Tibial nerve (tissue), 4 donors: Measurements from ENCODE around the gene FRMD4A. TPM values are rescaled to one million over a fixed set of nuclear protein-coding genes. Genes with fewer than 3 reads are reported as not detected.
A peak's percentile ranks its signal among the peaks of the same experiment; 100 is the strongest.

Experiments
- DNase-seq, 2 donors: peaks; one replicate each; pipeline ENCODE4 v3.0.0-alpha.2; 2019; ENCODE audit warnings: low spot score in 2 of 2
- H3K27ac ChIP-seq, 4 donors: fragments of 200-600 bp; sonication (generic) in 3 of 4; one replicate each; pipeline ENCODE4 v1.5.1; 2017 to 2019; ENCODE audit warnings: mild to moderate bottlenecking in 1 of 4
- H3K27me3 ChIP-seq, 2 donors: fragments of 200-600 bp; sonication (generic) in 1 of 2; one replicate each; pipeline versions ENCODE4 v1.5.1 to v1.6.0; 2017 to 2019
- H3K36me3 ChIP-seq, 3 donors: fragments of 200-600 bp; sonication (generic); one replicate each; pipeline ENCODE4 v1.5.1; 2018 to 2019
- H3K4me1 ChIP-seq, 4 donors: fragments of 200-600 bp; sonication (generic) in 3 of 4; one replicate each; pipeline ENCODE4 v1.5.1; 2017 to 2019
- H3K4me3 ChIP-seq, 4 donors: fragments of 200-600 bp; sonication (generic) in 3 of 4; one replicate each; pipeline ENCODE4 v1.5.1; 2017 to 2019; ENCODE audit warnings: mild to moderate bottlenecking in 1 of 4, moderate library complexity in 1 of 4
- H3K9me3 ChIP-seq, 4 donors: fragments of 200-600 bp; sonication (generic) in 3 of 4; one replicate each; pipeline ENCODE4 v1.5.1; 2017 to 2019
- CTCF ChIP-seq, 5 experiments: fragments of 200-600 bp in 3 of 5; fragments of 450-650 bp in 2 of 5; sonication (generic) in 3 of 5; IDR thresholded peaks; one replicate each; pipeline ENCODE4 v1.5.1; 2016 to 2019; ENCODE audit warnings: antibody characterized with exemption in 5 of 5, mild to moderate bottlenecking in 3 of 5, moderate library complexity in 2 of 5
- EP300 ChIP-seq, 2 donors: sonication (generic); formaldehyde crosslinking; IDR thresholded peaks; one replicate each; pipeline ENCODE4 v1.6.1; 2017; ENCODE audit warnings: antibody characterized with exemption in 2 of 2, mild to moderate bottlenecking in 1 of 2
- POLR2A ChIP-seq, 2 donors: fragments of 450-650 bp; IDR thresholded peaks; one replicate each; pipeline ENCODE4 v1.6.1; 2017; ENCODE audit warnings: antibody characterized with exemption in 2 of 2, mild to moderate bottlenecking in 2 of 2, moderate library complexity in 2 of 2
- WGBS, 2 donors: methylation state at CpG; one replicate each; pipeline ENCODE4 v1.1.5; 2018; 5-methylcytosine and 5-hydroxymethylcytosine counted together
- total RNA-seq, 4 donors: library from RNA; depleted of rRNA; stranded (reverse); fragments of >200 nt; gene quantifications; one replicate each; pipeline ENCODE4 v1.1.0, GENCODE V29; 2016

Gene FRMD4A
- total RNA-seq, 4 donors from 2014 or later, result 39.8 to 89.7 (median 53.9) TPM

GRCh38 chr10:13820119-13820963, 510.4 kb downstream of the FRMD4A start:
- WGBS, 2 donors, result 78 to 81% methylated on average over 19 of the region's 19 CpGs
- peaks cover 0 to 45% (median 3%) of the 10 kb centered on the region in 4 donors for H3K4me1 ChIP-seq
- peak overlapping the region in 2 of 4 donors; percentile 35 to 44 for H3K27ac ChIP-seq

GRCh38 chr10:13816195-13816925, 514.4 kb downstream of the FRMD4A start:
- 19 to 21% methylated on average over 7 of the region's 7 CpGs for WGBS, 2 donors

More at GRCh38 chr10:13820119-13820963, 510.4 kb downstream of the FRMD4A start:
- no peak for DNase-seq
- TF ChIP-seq EP300 (IDR thresholded peaks at IDR 0.05), result no peak
- no peak for TF ChIP-seq CTCF (IDR thresholded peaks at IDR 0.05)
- TF ChIP-seq POLR2A (IDR thresholded peaks at IDR 0.05), result no peak
- H3K36me3 ChIP-seq, result no peaks in the 10 kb centered on the region
- no peaks in the 10 kb centered on the region for H3K27me3 ChIP-seq
- no peak overlapping the region for H3K4me3 ChIP-seq
- peaks cover 0 to 4% (median 0%) of the 10 kb centered on the region in 4 donors for H3K9me3 ChIP-seq

GRCh38 chr10:13815756-13816155, 515.0 kb downstream of the FRMD4A start:
- no peak for DNase-seq
- TF ChIP-seq CTCF (IDR thresholded peaks at IDR 0.05), result no peak
- no peak for TF ChIP-seq POLR2A (IDR thresholded peaks at IDR 0.05)
- no peak for TF ChIP-seq EP300 (IDR thresholded peaks at IDR 0.05)
- Histone ChIP-seq H3K4me1 (peaks cover 0 to 30% (median 3%) of the 10 kb centered on the region in 4 donors), H3K9me3 (peaks cover 0 to 4% (median 0%) of the 10 kb centered on the region in 4 donors), H3K27ac (peak overlapping the region in 1 of 4 donors; percentile 65), H3K4me3 (no peak overlapping the region), H3K36me3 (no peaks in the 10 kb centered on the region), H3K27me3 (no peaks in the 10 kb centered on the region)

More at GRCh38 chr10:13816195-13816925, 514.4 kb downstream of the FRMD4A start:
- peaks cover 0 to 36% (median 3%) of the 10 kb centered on the region in 4 donors for H3K4me1 ChIP-seq
- no peaks in the 10 kb centered on the region for H3K27me3 ChIP-seq
- H3K4me3 ChIP-seq, result no peak overlapping the region
- DNase-seq, result peak; percentile 55 to 57
- no peaks in the 10 kb centered on the region for H3K36me3 ChIP-seq
- peak overlapping the region; percentile 31 to 69 (median 58) for H3K27ac ChIP-seq
- H3K9me3 ChIP-seq, result peaks cover 0 to 4% (median 0%) of the 10 kb centered on the region in 4 donors
- TF ChIP-seq POLR2A (IDR thresholded peaks at IDR 0.05) (no peak), EP300 (IDR thresholded peaks at IDR 0.05) (peak; percentile 28 to 56), CTCF (IDR thresholded peaks at IDR 0.05) (no peak)

GRCh38 chr10:13813550-13813949, 517.2 kb downstream of the FRMD4A start:
- no peaks in the 10 kb centered on the region for H3K27me3 ChIP-seq
- H3K27ac ChIP-seq, result no peak overlapping the region
- H3K4me3 ChIP-seq, result no peak overlapping the region
- DNase-seq, result no peak
- peaks cover 0 to 37% (median 6%) of the 10 kb centered on the region in 4 donors for H3K4me1 ChIP-seq
- H3K9me3 ChIP-seq, result peaks cover 0 to 4% (median 0%) of the 10 kb centered on the region in 4 donors
- H3K36me3 ChIP-seq, result peaks cover 0 to 6% (median 0%) of the 10 kb centered on the region in 3 donors
- TF ChIP-seq EP300 (IDR thresholded peaks at IDR 0.05) (no peak), CTCF (IDR thresholded peaks at IDR 0.05) (no peak), POLR2A (IDR thresholded peaks at IDR 0.05) (no peak)
- 88 to 97% methylated on average over 5 of the region's 5 CpGs for WGBS, 2 donors
